Subcutaneous adipose tissue (tissue), 4 donors: ENCODE data around the gene STT3B. TPM values are rescaled to one million over a fixed set of nuclear protein-coding genes. Genes with fewer than 3 reads are reported as not detected.

Source experiments
- total RNA-seq, 4 donors: library from RNA; depleted of rRNA; stranded (reverse); fragments of >200 nt; gene quantifications; one replicate each; pipeline ENCODE4 v1.1.0, GENCODE V29; 2016
- TF ChIP-seq, protein P1 (sequence below): fragments of 450-650 bp; IDR thresholded peaks from one replicate; pipeline ENCODE4 v1.5.1; 2016; ENCODE audit warnings: low read depth, mild to moderate bottlenecking, control low read depth, antibody characterized with exemption, moderate library complexity

Gene STT3B
- total RNA-seq, 4 donors from 2014 or later = 57.6 to 128 (median 103) TPM

DNA sequence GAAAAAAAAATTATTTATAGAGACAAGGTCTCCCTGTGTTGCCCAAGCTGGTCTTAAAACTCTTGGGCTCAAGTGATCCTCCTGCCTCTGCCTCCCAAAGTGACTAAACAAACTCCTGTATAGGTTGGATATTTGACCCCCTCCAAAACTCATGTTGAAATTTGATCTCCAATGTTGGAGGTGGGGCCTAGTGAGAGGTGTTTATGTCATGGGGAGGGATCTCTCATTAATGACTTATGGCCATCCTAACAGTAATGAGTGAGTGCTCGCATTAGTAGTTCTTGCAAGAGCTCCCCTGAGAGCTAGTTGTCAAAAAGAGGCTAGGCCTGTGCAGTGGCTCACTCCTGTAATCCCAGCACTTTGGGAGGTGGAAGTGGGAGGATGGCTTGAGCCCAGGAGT is 141.2 kb downstream of the STT3B start:
- TF ChIP-seq, protein P1, sequence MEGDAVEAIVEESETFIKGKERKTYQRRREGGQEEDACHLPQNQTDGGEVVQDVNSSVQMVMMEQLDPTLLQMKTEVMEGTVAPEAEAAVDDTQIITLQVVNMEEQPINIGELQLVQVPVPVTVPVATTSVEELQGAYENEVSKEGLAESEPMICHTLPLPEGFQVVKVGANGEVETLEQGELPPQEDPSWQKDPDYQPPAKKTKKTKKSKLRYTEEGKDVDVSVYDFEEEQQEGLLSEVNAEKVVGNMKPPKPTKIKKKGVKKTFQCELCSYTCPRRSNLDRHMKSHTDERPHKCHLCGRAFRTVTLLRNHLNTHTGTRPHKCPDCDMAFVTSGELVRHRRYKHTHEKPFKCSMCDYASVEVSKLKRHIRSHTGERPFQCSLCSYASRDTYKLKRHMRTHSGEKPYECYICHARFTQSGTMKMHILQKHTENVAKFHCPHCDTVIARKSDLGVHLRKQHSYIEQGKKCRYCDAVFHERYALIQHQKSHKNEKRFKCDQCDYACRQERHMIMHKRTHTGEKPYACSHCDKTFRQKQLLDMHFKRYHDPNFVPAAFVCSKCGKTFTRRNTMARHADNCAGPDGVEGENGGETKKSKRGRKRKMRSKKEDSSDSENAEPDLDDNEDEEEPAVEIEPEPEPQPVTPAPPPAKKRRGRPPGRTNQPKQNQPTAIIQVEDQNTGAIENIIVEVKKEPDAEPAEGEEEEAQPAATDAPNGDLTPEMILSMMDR = no peak

DNA sequence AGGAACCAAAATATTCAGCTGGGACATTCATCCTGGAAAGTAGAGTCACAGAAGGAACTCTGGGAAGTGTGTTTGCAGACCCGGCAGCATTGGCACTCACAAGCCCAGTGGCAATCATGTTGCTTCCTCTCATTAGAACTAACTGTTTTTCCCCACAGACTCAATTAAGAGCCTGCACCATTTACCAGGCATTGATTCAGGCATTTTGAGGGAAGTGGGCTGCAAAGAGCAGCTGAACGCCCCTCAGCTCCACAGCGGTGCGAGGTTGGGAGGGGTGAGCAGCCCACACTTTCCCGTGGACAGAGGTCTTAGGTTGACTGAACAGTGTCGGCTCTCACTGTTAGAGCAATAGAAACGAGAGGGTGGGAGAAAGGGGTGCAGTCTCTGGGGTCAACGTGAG is 143.8 kb downstream of the STT3B start:
- TF ChIP-seq, protein P1 = no peak

DNA sequence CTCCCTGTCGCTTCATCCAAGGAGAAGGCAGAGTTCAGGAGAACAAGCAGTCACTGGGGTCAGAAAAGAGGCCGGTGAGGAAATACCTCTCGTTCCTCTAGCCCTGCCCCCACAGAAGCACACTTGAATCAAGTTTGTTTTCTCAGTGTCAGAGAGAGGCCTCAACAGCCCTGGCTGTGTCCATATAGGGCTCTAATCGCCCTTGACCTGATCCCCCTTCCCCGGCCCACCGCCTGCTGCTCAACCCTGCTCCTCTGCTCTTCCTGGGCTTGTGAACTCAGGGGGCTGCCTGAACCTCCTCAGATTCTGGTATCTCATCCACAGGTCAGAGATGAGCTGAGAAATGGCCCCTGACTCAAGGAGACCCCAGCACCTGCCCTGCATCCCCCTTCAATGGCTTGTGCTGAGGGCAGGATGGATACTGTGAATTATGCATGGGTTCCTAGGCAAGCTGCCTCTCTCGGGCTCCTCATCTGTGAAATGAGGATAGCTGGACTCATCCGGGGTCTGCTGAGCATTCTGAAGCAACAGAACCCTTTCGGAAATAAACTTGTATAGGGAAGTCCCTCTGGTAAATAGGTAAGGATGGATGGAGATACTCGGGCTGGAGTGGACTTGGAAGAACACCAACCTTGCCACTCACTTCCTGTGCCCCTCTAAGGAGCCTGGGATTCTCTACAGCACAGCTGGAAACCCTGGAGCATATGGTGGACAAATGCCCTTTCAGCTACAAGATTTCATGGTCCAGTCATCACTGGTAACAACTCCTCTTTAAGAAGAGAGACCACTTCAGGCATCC is 147.5 kb downstream of the STT3B start:
- TF ChIP-seq, protein P1 = no peak
